EH (cell line): Measurements from ENCODE around the gene LIG3.
"Not testable (repeated sequence)": the region's sequence is repeated elsewhere in the genome, so short reads cannot be mapped to it uniquely, and the experiment has no call there.

Source experiments
- DNase-seq: peaks from one replicate; pipeline ENCODE4 v3.0.0-alpha.2; 2015; ENCODE audit warnings: low read depth

Gene LIG3

DNA sequence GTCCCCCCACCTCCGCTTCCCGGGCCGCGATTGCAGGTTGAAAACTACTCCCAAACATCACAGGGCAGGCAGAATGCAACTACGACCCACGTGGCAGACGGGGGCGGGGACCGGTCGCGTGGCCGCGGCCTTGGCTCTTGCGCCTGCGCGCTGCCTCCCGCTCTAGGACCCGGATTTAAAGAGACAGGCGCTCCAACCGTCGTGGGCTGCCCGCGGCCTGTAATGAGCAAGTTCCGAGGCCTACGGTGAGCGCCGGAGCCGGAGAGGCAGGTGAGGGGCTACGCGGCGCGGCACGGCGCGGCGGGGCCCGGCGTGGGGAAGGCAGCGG lies at the start of gene LIG3:
LIG3 (plus strand) TSS at position 160 of the 328 bp plus-strand sequence. CDS start 2,494 bp downstream, outside the sequence.
- DNase-seq: peak; percentile 93

DNA sequence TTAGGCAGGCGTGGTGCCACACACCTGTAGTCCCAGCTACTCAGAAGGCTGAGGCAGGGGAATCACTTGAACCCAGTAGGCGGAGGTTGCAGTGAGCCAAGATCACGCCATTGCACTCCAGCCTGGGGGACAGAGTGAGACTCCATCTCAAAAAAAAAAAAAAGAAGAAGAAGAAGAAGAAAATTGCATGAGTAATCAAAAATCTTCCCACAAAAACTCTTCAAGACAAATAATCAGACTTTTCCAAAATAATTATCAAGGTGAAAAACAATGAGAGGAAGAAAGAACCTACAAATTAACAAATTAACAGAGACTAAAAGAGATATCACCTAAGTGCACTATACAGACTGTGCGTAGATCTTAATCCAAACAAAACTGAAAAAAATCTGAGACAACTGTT lies 29.5 kb upstream of the LIG3 start:
- DNase-seq: not testable (repeated sequence)

DNA sequence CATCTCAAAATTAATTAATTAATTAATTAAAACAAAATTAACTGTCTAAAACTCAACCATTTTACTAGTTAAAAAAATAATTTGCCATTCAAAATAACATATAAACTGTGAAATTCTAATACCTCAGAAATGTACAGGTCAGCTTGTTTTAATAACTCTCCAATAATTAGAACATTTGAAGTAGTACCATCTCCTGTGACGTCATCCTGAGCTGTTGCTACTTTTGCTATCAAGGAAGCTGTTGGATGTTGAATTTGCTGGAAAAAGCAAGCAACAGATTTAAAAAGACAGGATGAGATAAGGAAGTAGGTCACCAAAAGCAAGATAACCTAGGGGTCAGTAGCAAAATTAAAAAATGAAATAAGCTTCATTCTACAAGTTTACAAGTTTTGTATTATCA lies 21.9 kb upstream of the LIG3 start:
- DNase-seq: no peak

DNA sequence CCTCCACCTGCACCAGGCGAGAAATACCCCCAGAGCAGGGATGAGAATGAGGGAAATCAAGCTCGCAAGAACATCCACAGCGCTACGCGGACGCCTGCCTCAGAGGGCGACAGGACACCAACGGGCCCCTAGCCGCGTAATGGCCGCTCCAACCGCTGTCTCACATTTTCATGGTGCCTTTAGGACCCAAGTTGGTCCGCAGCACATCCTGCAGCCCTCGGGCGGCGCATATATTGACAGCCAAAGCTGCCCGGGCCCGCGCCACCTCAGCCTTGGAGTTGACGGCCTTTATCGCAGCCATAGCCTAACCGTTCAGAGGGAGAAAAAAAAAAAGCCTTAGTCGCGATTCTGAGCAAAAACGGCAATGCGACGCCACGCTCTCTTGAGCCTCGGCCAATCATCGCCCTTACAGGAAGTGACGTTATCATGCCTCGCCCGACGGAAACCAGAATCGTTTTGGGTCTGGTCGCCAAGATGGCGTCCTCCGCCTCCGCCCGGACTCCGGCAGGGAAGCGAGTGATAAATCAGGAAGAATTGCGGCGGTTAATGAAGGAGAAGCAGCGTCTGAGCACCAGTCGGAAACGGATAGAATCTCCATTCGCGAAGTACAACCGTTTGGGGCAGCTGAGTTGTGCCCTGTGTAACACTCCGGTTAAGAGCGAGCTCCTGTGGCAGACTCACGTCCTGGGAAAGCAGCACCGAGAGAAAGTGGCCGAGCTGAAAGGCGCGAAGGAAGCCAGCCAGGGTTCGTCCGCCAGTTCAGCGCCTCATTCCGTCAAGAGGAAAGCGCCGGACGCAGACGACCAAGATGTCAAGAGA lies 19.0 kb upstream of the LIG3 start, which contains the start of the genes CCT6B and ZNF830:
CCT6B (minus strand) TSS at position 368 of the 819 bp plus-strand sequence; CDS start at position 301, 67 bp downstream.
ZNF830 (plus strand) TSS at position 448 of the 819 bp plus-strand sequence; CDS start at position 475, 27 bp downstream.
- peak; percentile 95 for DNase-seq

DNA sequence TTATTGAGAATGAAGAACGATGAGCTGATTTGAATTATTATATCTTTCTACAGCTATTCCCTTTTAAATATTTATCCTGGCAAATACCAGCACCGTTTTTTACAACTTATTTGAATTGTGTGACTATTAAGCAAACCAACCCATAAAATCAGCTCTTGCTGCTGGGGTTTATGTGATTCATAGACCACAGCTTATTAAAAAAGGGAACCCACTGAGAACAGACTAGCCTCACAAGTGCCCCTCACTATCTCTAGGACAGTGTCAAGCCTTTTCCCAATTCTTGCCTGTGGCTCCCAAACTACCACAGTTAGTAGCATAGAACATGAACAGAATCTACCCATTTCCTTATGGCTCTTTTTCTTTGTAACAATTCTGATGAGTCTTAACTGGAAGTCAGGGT lies 6.1 kb upstream of the LIG3 start:
- peak; percentile 41 for DNase-seq

DNA sequence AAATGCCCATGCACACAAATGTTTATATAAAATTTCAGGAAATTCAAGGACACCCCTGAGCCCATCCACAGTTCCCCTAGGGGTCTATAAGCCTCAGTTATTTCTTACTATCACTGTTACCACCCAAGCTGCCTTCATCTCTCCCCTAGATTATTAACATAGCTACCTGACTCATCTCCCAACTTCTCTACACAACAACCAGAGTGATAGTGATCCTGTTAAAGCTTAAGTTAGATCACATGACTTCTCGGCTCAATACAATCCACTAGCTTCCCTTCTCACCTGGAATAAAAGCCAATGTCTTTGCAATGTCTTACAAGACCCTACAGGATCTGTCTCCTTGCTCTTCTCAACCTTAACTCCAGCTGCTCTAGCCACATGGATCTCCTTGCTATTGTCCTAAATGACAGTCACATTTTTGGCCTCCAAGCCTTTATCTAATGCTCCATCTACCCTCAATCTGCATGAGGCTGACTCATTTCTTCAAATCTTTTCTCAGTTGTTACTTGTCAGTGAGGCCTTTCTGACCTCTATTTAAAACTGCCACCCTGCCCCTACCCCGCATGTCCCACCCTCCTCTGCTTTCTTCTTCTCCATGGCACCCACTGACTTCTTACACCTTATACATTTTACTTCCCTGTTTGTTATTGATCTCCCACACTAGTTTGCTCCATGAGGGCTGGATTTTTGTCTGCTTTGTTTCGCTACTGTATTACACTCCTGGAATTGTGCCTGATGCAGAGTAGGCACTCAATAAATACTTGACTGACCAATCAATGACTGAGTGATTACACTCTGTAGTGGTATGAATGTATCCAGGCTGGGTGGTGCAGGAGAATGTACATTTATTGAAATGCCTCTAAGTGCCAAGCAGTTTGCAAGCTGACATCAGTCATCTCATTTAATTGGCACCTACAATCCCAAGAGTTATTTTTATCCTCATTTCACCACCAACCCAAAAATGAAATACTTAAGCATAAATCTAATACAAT lies 5.2 kb upstream of the LIG3 start:
- DNase-seq: peak; percentile 13

DNA sequence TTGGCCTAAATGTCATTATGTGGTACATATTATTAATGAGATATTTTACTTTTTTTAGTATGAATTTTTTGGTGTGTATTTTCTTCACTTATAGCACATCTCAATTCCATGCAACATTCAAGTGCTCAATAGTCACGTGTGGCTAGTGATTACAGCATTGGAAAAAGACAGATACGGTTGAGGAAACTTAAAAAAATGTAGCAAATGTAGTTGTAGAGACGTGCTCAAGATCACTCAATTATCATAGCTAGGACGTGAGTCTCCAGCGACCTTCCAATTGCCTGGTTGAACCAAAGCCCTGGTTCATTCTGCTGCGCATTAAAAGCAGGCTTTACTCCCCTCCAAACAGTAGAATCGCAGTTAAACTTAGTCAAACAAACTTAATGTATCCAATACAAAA lies 1.2 kb upstream of the LIG3 start:
- DNase-seq: no peak

DNA sequence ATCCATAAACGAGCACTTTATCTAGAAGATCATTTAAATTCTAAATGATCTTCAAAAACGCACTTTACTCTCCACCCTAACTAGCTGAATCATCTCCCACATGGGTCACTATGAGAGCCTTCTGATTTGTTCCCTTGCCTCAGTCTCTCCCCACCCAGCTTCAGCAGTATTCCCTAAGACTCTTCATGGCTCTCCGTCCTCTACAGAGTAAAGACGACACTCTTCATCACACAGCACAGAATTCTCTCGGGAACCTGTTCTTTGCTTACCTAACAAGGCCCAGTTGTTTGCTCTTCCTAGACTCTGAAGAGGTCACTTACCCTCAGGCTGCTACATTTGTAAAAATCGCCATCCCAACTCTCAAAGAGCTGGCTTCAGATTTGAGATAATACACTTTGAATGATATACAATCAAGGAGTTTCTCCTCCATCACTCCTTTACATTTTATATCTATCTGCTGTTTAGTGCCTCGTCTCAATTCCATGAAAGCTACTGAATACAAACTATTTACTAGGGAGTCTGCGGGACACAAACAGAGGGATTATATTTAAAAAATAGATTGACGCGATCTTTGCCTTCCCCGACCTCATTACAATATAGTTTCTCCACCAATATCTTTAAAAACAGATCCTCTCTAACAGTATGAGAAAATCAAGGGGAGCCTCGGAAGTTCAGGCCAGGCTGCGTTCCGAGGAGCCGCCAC lies 511 bp upstream of the LIG3 start:
- peak; percentile 43 for DNase-seq

DNA sequence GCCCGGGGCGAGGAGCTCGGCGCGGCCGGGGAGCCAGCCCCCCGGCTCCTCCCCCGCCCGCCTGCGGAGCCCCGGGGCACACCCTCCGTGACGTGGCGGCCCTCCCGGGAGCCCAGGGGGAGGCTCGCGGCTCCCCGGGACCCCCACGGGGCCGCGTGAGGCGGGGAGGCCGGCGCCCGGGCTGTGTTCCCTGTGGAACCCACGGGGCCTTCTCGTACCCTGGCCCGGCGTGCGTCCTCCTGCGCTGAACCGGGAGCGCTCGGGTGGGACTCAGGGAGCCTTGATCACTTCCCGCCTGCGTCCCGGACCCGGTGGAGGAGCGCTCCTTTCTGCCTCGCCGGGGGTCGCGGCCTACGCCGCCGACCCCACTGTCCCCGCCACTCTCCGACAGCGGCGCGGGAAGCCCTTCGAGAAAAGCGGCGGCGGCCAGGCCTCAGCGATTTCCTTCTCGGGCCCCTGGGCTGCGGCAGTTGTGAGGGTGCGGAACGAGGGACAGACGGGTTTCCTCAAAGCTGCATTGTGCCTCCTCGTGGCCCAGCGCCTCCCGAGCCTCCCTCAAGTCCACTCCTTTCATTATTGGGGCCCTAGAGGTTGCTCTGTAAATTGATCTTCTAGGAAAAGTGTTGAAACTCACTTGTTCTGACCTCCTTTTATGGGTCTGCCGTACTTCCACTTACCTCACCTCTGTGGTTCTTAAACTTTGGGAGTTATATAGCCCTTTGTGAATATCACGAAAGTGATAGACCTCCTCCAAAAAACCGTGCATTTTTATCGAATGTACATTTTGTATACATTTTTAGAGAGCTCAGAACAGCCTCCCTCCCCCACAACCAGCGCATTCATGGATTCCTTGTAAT lies 597 bp downstream of the LIG3 start:
- peak; percentile 87 for DNase-seq

DNA sequence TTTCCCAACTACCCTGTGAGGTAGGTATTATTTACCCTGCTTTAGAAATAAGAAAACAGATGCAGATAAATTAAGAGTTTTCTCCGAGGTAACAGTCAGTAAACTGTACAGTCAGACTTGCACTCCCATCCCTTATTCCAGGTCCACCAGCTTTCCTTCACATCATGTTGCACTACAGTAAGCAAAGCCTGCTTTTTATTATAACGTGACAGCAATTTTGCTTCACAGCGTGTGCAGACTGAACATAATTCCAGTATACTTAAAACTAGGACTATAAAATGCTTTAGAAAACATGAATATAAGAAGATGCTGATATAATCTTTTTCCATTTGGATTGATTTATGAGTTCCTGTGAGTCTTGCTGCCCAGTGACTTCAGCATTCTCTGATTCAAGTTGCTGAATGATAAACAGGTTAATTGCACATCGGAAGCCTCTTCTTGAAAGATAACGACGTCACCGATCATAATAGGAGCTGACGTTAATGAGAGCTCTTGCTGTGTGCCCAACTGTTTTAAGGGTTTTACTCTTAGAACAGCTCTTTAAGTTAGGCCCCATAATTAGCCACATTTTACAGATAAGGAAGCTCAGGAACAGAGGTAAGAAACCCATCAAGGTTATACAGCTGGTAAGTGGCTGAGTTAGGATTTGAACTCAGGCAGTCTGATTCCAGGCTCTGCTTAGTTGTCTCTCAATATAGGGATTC lies 1.4 kb downstream of the LIG3 start:
- peak; percentile 55 for DNase-seq

DNA sequence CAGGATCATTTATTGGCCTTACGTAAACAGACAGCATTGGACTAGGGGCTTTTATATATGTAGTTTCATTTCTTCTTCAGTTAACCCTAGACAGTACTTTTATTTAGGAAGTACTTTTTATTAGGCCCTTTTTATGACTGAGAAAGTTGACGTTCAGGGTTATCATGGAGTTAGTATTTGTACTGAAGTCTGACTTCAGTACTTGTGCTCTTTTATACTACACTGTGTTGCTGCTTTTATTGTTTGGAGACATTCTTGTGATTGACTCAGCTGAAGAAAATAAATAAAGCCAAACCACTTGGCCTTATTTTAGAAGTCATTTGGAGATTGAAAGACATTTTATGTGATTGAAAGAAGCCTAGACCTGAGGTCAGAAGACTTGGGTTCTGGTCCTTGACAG lies 6.9 kb downstream of the LIG3 start:
- DNase-seq: no peak

DNA sequence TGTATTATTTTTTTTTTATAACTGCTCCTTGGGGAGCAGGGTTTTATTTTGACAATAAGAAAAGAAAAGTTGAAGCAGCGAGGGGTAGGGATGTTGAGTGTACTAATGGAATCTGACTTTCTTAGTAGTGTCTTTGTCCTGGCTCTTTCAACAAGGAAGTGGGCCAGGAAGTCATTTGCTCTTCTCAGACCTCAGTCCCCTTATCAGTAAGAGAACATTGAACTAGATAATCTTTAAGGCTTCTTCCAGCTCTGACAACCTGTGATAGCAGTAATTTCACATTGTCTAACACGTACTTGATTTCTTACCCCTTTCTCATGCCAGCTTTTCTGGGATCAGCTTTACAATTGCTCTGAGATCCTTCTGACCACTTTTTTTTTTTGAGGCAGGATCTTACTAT lies 8.3 kb downstream of the LIG3 start:
- DNase-seq: no peak

DNA sequence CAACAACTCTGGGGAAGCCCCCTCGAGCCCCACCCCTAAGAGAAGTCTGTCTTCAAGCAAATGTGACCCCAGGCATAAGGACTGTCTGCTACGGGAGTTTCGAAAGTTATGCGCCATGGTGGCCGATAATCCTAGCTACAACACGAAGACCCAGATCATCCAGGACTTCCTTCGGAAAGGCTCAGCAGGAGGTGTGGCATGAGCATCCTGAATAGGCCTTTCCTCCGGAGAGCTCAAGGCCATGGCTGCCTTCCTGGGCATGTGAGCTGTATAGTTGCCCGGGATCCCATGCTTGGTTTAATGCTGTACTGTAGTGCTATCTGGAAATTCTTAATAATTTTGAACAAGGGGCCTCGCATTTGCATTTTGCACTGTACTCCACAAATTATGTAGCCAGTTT lies 9.2 kb downstream of the LIG3 start:
- no peak for DNase-seq

DNA sequence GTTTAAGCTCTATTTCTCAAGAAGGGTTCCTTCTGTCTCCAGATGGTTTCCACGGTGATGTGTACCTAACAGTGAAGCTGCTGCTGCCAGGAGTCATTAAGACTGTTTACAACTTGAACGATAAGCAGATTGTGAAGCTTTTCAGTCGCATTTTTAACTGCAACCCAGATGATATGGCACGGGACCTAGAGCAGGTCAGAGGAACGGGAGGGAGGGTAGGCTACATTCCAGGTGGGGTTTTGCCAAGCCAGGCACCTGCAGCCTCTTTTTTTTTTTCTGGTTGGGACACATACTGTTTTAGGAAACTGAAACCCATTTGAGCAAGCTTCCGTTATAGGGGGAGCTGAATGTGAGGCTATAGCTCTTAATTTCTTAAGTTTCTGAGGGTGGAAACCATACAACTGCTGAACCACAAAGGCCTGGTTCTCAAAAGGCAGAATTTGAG lies 10.6 kb downstream of the LIG3 start:
- no peak for DNase-seq

DNA sequence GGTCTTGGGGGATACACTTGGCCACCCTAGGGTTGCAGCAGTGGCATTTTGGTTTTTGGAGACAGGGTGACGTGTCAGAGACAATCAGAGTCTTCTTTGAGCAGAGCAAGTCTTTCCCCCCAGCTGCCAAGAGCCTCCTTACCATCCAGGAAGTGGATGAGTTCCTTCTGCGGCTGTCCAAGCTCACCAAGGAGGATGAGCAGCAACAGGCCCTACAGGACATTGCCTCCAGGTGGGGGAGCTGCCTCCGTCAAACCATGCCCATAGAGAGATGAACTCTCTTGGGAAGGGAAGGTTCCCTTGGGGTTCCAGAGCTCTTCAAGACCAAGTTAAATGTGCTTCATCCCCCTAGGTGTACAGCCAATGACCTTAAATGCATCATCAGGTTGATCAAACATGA lies 11.3 kb downstream of the LIG3 start:
- DNase-seq: no peak

DNA sequence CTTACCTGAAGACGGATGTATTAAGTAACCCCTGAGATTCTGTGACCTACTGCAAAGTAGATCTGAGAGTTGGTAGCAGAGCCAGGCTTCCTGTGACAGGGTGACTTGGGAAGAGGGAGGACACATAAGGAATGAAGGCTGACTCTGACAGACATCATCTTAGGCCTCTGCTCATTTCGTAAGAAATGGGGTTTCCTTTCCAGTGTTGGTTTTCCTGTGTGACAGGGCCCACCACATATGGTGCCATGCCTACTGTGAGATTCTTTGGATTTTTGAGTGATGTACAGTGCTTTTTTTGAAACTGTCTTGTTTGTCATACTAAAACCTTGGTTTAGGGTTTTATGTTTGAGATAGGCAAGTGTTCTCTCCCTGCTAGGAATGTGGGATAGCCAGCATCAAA lies 12.7 kb downstream of the LIG3 start:
- DNase-seq: peak; percentile 37

DNA sequence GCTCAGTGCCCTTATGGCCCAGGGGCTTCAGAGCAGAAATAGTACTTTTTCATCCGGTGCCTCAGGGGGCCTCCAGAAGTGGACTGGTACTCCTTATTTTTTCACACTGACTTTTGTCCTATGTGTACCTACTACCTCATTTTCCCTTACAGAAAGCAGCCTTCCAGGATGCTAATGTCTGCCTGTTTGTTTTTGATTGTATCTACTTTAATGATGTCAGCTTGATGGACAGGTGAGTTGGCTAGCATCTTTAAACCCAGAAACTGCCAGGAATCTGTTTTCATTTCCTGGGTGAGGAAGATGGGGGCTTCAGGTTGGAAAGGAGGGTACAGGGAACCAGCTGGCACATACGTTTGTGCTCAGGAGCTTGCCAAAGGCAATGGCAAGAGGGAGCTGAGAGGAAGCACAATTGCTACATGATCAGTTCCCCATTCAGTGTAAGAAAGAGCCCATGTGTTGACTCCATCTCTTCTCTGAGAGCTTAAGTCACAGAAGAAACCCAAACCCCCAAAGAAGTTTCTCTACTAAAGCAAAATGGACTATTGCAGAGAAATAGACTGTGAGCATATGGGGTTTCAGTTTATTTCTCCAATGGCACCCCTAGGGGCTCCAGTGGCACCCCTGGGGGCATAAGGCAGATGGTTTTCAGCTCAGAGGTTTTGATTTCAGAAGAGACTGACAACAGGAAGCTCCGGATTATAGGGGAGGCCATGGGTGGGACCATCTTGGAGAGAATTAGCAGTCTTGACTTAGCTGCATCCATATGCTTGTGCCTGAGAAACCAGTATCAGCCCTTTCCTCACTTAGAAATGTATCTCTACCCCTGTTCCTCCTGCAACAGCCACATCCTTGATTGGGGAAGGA lies 16.3 kb downstream of the LIG3 start:
- no peak for DNase-seq

DNA sequence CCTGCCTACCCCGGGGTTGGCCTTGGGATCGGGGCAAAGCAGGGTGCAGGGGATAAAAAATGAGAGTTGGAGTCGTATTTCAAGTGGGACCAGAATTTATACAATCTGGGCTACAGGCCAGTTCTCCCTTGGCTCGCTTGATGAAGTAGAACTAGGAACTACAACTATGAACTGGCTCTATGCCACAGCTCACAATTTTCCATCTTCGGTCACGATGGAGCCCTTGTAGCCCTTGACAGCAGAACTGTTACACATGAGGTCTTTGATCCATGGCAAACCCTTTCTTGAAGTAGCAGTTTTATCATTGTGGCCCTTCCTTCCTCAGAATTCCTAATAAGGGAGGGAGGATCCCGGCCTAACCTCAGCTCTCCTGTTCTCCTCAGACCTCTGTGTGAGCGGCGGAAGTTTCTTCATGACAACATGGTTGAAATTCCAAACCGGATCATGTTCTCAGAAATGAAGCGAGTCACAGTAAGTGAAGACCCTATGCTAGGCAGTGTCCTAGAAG lies 17.1 kb downstream of the LIG3 start:
- DNase-seq: peak; percentile 80

DNA sequence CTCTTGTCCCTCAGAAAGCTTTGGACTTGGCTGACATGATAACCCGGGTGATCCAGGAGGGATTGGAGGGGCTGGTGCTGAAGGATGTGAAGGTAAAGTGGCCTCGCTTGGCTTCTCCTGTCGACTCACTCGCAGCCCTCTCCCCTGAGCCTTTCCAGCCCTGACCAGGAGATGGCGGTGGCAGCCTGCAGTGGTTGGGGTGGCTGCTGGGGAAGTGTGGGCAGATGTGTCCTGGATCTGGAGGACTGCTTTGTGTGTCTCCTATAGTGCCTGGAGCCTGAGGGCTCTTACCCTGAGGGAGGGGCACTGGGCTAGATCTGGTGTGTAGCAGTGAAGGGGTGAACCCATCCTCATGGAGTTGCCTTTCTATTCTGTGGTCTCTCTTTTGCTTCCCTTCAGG lies 17.9 kb downstream of the LIG3 start:
- peak; percentile 68 for DNase-seq
